Pons (tissue), 1 donor: ENCODE measurements around the gene KRIT1.
"Not testable (repeated sequence)": the region's sequence is repeated elsewhere in the genome, so short reads cannot be mapped to it uniquely, and the experiment has no call there.

Experiments used
- DNase-seq: peaks from one replicate; pipeline ENCODE4 v3.0.0-alpha.2; 2016; ENCODE audit warnings: low spot score

Gene KRIT1

GRCh38 chr7:92246360-92247101, 817 bp upstream of the KRIT1 start:
- peak; percentile 54 for DNase-seq

- peak; percentile 36 for DNase-seq
Measured at GRCh38 chr7:92244808-92245486, 767 bp downstream of the KRIT1 start.

GRCh38 chr7:92242972-92243371, 2.7 kb downstream of the KRIT1 start:
- DNase-seq = no peak

GRCh38 chr7:92230547-92230946, 15.2 kb downstream of the KRIT1 start:
- no peak for DNase-seq

- DNase-seq = no peak
Measured at GRCh38 chr7:92228742-92229141, 17.0 kb downstream of the KRIT1 start.

- DNase-seq = no peak
Measured at GRCh38 chr7:92228100-92228499, 17.6 kb downstream of the KRIT1 start.

- no peak for DNase-seq
Measured at GRCh38 chr7:92226981-92227380, 18.7 kb downstream of the KRIT1 start.

GRCh38 chr7:92221766-92222165, 23.9 kb downstream of the KRIT1 start:
- DNase-seq = no peak

GRCh38 chr7:92206672-92207071, 39.0 kb downstream of the KRIT1 start:
- DNase-seq = no peak

GRCh38 chr7:92205987-92206386, 39.7 kb downstream of the KRIT1 start:
- DNase-seq = no peak

- no peak for DNase-seq
Measured at GRCh38 chr7:92200791-92201190, 44.9 kb downstream of the KRIT1 start.

- DNase-seq = no peak
Measured at GRCh38 chr7:92192326-92192725, 53.4 kb downstream of the KRIT1 start.

- not testable (repeated sequence) for DNase-seq
Measured at GRCh38 chr7:92189246-92189645, 56.5 kb downstream of the KRIT1 start.

GRCh38 chr7:92184294-92184693, 61.4 kb downstream of the KRIT1 start:
- DNase-seq = not testable (repeated sequence)

GRCh38 chr7:92178928-92179924, 66.5 kb downstream of the KRIT1 start, which contains the start of gene LRRD1:
TSS of gene LRRD1 (minus strand) at chr7:92179142. CDS start at chr7:92165202, 13,940 bp downstream.
- peak; percentile 78 for DNase-seq

- DNase-seq = peak; percentile 35
Measured at GRCh38 chr7:92177362-92177761, 68.4 kb downstream of the KRIT1 start.

- not testable (repeated sequence) for DNase-seq
Measured at GRCh38 chr7:92169529-92169928, 76.2 kb downstream of the KRIT1 start.

GRCh38 chr7:92161271-92161670, 84.4 kb downstream of the KRIT1 start:
- DNase-seq = no peak

GRCh38 chr7:92158660-92159575, 86.8 kb downstream of the KRIT1 start:
- no peak for DNase-seq

- DNase-seq = no peak
Measured at GRCh38 chr7:92156990-92157389, 88.7 kb downstream of the KRIT1 start.

GRCh38 chr7:92155108-92155739, 90.5 kb downstream of the KRIT1 start:
- DNase-seq = no peak
